CD4-positive, CD25-positive, alpha-beta regulatory T cell (primary cell): ENCODE data around the gene FHL1. TPM values are rescaled to one million over a fixed set of nuclear protein-coding genes. Genes with fewer than 3 reads are reported as not detected.
A peak's percentile ranks its signal among the peaks of the same experiment; 100 is the strongest.

Experiments used
- ATAC-seq, 2 donors: fragments of 150-1000 bp; cut with Tn5 transposase; one replicate each; pipeline ENCODE4 v1.10.0; 2021; ENCODE audit warnings: low read depth in 2 of 2, moderate number of reproducible peaks in 2 of 2, moderate library complexity in 1 of 2
- DNase-seq, 3 donors: peaks; one replicate each; pipeline versions ENCODE4 v3.0.0 to v3.0.0-alpha.2; 2012 to 2022; ENCODE audit warnings: mixed read lengths in 1 of 3
- H3K27ac ChIP-seq: one replicate; pipeline ENCODE4 v1.7.0; 2013; ENCODE audit warnings: mild to moderate bottlenecking, low read length; ENCODE audit not compliant: insufficient read depth, poor library complexity, severe bottlenecking
- H3K27me3 ChIP-seq: one replicate; pipeline ENCODE4 v1.7.0; 2013; ENCODE audit warnings: low read length; ENCODE audit not compliant: control insufficient read depth, insufficient read depth
- H3K36me3 ChIP-seq: one replicate; pipeline ENCODE4 v1.7.0; 2013; ENCODE audit warnings: mild to moderate bottlenecking, low read length, moderate library complexity; ENCODE audit not compliant: control insufficient read depth, insufficient read depth
- H3K4me1 ChIP-seq: 2 replicates; pipeline ENCODE4 v1.7.0; 2013; ENCODE audit warnings: mild to moderate bottlenecking, low read length; ENCODE audit not compliant: insufficient read depth, control insufficient read depth, poor library complexity, severe bottlenecking
- H3K4me3 ChIP-seq: one replicate; pipeline ENCODE4 v1.7.0; 2013; ENCODE audit warnings: low read depth, mild to moderate bottlenecking, low read length, moderate library complexity
- H3K9me3 ChIP-seq, 2 experiments: 1 replicate in 1 of 2; 2 replicates in 1 of 2; pipeline ENCODE4 v1.7.0; 2013; ENCODE audit warnings: low read length in 2 of 2, mild to moderate bottlenecking in 1 of 2, moderate library complexity in 1 of 2; ENCODE audit not compliant: control insufficient read depth in 2 of 2
- H3K27ac Mint-ChIP-seq, 3 donors: one replicate each; pipeline ENCODE4 v1.8.0; 2020 to 2022; ENCODE audit warnings: mild to moderate bottlenecking in 3 of 3, mixed read lengths in 3 of 3, moderate library complexity in 2 of 3
- H3K27me3 Mint-ChIP-seq: one replicate; pipeline ENCODE4 v1.8.0; 2022; ENCODE audit warnings: mild to moderate bottlenecking, mixed read lengths
- H3K36me3 Mint-ChIP-seq: one replicate; pipeline ENCODE4 v1.8.0; 2020; ENCODE audit warnings: mixed read lengths
- H3K4me1 Mint-ChIP-seq, 4 donors: one replicate each; pipeline ENCODE4 v1.8.0; 2020 to 2022; ENCODE audit warnings: mixed read lengths in 4 of 4, mild to moderate bottlenecking in 1 of 4
- H3K4me3 Mint-ChIP-seq, 4 donors: one replicate each; pipeline ENCODE4 v1.8.0; 2020 to 2022; ENCODE audit warnings: mild to moderate bottlenecking in 4 of 4, mixed read lengths in 4 of 4, moderate library complexity in 3 of 4
- H3K9me3 Mint-ChIP-seq, 7 donors: one replicate each; pipeline ENCODE4 v1.8.0; 2020 to 2022; ENCODE audit warnings: mixed read lengths in 7 of 7, mild to moderate bottlenecking in 3 of 7, moderate library complexity in 2 of 7
- polyA plus RNA-seq, 4 donors: library from polyadenylated mRNA; unstranded; fragments of 300-500 nt; fragmentation: Illumina TruSeq; gene quantifications; one replicate each; pipeline ENCODE4 v1.2.3, GENCODE V29; 2021
- total RNA-seq: library from RNA; stranded (reverse); gene quantifications from one replicate; pipeline ENCODE4 v1.2.3, GENCODE V29; 2022

FHL1 gene
- total and polyA plus RNA-seq, 5 donors from 2014 or later, result 3.8 to 24.5 (median 15.7) TPM

DNA sequence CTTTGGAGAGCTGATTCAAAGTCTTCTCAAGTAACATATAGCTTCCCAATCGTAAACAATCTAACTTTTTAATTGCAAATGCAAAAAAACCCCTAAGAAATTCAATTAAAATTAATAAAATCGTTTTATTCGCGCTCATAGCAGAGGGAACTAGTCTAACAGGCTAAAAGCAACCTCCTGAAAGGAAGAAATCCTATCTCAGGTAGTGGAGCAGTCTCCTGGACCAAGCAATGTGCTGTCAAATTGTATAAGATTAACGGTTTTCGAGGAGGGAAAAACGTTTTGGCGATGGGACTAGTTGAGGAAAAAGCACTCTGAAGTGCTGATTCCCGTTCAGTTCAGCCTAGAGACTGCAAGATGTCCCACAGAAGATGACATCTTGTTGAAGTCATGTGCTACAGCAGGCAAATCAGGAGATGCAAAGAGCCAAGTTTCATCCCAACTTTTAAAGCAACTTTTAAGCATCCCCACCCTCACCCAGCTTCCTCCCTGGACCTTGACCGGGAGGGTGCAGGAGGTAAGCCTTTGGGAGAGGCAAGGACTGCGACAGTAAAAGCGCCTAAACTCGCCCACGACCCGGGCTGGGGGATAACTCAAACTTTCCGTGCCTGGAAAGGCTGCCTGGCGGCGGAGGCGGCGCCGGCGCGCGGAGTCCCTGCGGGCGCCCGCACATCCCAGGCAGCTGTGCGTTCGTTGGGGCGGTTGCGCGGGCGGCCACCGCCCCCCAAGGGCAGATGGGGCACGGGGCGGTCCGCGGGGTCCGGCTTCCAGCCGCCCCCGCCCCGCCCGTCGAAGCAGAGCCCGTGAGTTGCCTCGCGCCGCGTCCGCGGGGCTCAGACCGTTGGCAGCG is 103.1 kb downstream of the FHL1 start:
- H3K36me3 Mint-ChIP-seq, result no peaks in the 10 kb centered on the region
- no peaks in the 10 kb centered on the region for H3K9me3 Mint-ChIP-seq
- H3K36me3 ChIP-seq, result no peaks in the 10 kb centered on the region
- H3K9me3 ChIP-seq, result no peaks in the 10 kb centered on the region
- DNase-seq, result peak in 2 of 3 donors; percentile 3 to 4
- H3K27me3 ChIP-seq, result no peaks in the 10 kb centered on the region
- H3K27me3 Mint-ChIP-seq, result no peaks in the 10 kb centered on the region
- H3K4me3 ChIP-seq, result peak overlapping the region; percentile 69
- peaks cover 5 to 6% (median 5%) of the 10 kb centered on the region in 4 donors for H3K4me1 Mint-ChIP-seq
- peaks cover 4% of the 10 kb centered on the region for H3K4me1 ChIP-seq
- peak overlapping the region in 2 of 3 donors; percentile 59 to 74 for H3K27ac Mint-ChIP-seq
- H3K27ac ChIP-seq, result peak overlapping the region; percentile 23
- peak overlapping the region; percentile 79 to 92 (median 86) for H3K4me3 Mint-ChIP-seq
- ATAC-seq, result peak in 1 of 2 donors; percentile 17

DNA sequence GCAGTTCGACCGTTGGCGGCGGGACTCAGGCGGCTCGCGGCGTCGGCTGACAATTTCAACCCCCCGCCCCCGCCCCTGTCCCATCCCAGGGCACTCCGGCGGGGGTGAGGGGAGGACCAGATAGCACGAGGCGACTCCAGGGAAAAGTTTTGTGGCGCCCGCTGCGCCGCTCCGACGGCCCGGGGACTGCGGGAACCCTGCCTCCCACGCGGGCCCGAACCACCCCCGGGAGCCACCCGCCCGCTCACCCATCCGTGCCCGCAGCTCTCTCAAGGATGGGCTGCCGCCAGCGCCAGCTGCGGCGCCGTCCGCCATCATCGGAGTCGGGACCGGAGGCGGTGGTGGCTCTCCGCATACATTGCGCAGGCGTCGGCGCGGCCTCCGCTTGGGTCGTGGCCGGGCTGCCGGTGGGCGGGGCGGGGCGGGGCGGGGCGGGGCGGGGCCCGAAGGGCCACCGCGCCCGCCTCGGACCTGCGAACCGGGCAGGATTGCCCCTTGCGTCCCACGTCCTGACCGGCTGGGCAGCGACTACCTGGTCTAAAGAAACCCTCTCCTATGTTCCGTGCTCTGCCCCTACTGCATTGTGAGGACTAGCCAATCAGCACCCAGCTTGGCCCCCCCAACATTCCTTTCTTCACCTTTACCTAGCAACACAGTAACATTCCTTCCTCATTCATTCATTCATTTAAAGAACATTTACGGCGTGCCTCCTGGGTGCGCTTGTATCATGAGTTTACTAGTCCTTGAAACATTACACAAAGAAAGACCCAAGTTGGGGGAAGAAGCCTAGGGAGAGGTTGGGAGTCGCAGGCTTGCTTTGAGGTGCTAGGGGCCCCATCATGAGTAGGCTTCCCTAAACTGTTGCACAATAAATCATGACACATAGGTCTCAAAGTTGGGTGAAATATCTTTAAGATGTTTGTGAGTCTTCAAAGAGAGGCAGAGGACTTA is 104.0 kb downstream of the FHL1 start, which contains the start of gene MAP7D3:
TSS of gene MAP7D3 (minus strand) at position 360 of the 951 bp plus-strand sequence. CDS start at position 318, 42 bp downstream.
- H3K4me3 ChIP-seq, result peak within 1 kb of the TSS; percentile 69
- Mint-ChIP-seq H3K27me3 (no peaks in the 10 kb centered on the region), H3K27ac (peak within 1 kb of the TSS; percentile 75 to 87 (median 82)), H3K9me3 (no peaks in the 10 kb centered on the region), H3K4me1 (peaks cover 5 to 6% (median 5%) of the 10 kb centered on the region in 4 donors), H3K4me3 (peak within 1 kb of the TSS; percentile 90 to 94 (median 92)), H3K36me3 (no peaks in the 10 kb centered on the region)
- H3K4me1 ChIP-seq, result peaks cover 4% of the 10 kb centered on the region
- no peaks in the 10 kb centered on the region for H3K9me3 ChIP-seq
- ATAC-seq (peak; percentile 90 to 94), DNase-seq (peak; percentile 58 to 71 (median 70))
- no peaks in the 10 kb centered on the region for H3K36me3 ChIP-seq
- peak within 1 kb of the TSS; percentile 23 for H3K27ac ChIP-seq
- H3K27me3 ChIP-seq, result peaks cover 2% of the 10 kb centered on the region

DNA sequence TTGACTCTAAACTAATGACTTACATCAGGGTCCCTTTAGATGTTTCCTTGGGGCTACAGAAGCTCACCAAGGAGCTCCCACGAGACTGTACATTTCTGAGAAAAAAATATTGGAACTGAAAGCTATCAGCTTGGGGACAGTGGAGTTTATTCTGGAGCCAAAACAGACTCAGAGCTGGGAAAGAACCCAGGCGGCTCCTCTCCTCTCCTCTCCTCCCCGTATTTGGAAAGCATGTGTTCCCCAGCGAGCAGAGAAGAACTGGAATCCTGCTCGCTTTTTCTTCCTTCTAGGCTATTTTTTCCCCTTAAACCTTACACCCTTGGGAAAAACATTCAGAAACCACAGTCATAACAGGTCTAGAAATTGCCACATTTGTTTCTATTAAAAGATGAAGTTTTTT is 108.2 kb downstream of the FHL1 start:
- Histone ChIP-seq H3K9me3 (no peaks in the 10 kb centered on the region), H3K27ac (no peak overlapping the region), H3K27me3 (peaks cover 2% of the 10 kb centered on the region), H3K4me3 (no peak overlapping the region), H3K4me1 (no peaks in the 10 kb centered on the region), H3K36me3 (no peaks in the 10 kb centered on the region)
- no peak overlapping the region for H3K27ac Mint-ChIP-seq
- H3K27me3 Mint-ChIP-seq, result no peaks in the 10 kb centered on the region
- DNase-seq, result no peak
- H3K9me3 Mint-ChIP-seq, result no peaks in the 10 kb centered on the region
- ATAC-seq, result no peak
- H3K4me3 Mint-ChIP-seq, result no peak overlapping the region
- peaks cover 0 to 16% (median 7%) of the 10 kb centered on the region in 4 donors for H3K4me1 Mint-ChIP-seq
- H3K36me3 Mint-ChIP-seq, result no peaks in the 10 kb centered on the region

DNA sequence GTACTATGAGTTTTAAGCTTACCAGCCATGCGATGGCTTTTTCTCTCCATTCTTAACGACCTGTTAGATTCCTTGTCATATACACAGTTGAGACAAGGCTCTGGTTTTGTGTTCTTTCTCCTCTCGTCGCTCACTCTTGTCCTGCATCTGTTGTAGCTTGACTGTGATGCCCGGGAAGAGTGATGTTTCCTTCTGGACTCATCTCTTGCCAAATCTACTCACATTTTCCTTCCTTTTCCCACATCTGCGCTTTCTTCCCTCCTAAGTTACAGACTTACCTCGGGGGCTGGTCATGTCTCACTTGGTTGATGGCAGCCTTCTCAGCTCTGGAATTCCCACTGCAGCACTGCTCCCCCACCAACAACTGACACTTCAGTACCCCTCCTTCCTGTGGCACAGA is 108.7 kb downstream of the FHL1 start:
- H3K27ac ChIP-seq, result no peak overlapping the region
- H3K27me3 Mint-ChIP-seq, result no peaks in the 10 kb centered on the region

DNA sequence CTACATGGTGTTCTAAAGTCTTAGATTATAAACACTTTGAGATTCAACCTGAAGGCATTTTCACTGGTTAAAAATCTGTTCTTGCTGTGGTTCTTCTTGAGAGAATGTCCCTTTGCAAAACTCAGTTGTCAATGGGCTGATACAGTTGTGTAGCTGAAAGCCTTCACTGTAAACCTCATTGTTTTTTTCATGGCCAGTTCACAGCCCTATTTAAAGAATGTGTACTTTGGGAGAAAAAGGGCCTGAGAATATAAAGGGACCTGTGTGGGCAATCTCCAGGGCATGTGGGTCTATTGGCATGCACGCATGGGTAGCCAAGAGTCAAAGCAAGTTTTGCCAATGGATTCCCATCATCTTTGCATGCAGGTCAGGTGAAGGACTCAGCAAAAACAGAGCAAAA is 111.6 kb downstream of the FHL1 start:
- H3K36me3 ChIP-seq, result no peaks in the 10 kb centered on the region
- Mint-ChIP-seq H3K36me3 (no peaks in the 10 kb centered on the region), H3K9me3 (no peaks in the 10 kb centered on the region), H3K4me1 (peaks cover 0 to 10% (median 5%) of the 10 kb centered on the region in 4 donors), H3K27ac (no peak overlapping the region), H3K27me3 (no peaks in the 10 kb centered on the region), H3K4me3 (no peak overlapping the region)
- peaks cover 2% of the 10 kb centered on the region for H3K27me3 ChIP-seq
- DNase-seq (no peak), ATAC-seq (no peak)
- H3K4me3 ChIP-seq, result no peak overlapping the region
- no peaks in the 10 kb centered on the region for H3K9me3 ChIP-seq
- H3K4me1 ChIP-seq, result no peaks in the 10 kb centered on the region
- H3K27ac ChIP-seq, result no peak overlapping the region

More for the DNA sequence above, 108.7 kb downstream of the FHL1 start:
- Histone ChIP-seq H3K4me1 (no peaks in the 10 kb centered on the region), H3K27me3 (peaks cover 2% of the 10 kb centered on the region), H3K4me3 (no peak overlapping the region), H3K9me3 (no peaks in the 10 kb centered on the region), H3K36me3 (no peaks in the 10 kb centered on the region)
- H3K36me3 Mint-ChIP-seq, result no peaks in the 10 kb centered on the region
- no peak overlapping the region for H3K27ac Mint-ChIP-seq
- H3K4me1 Mint-ChIP-seq, result peaks cover 0 to 16% (median 7%) of the 10 kb centered on the region in 4 donors
- H3K4me3 Mint-ChIP-seq, result no peak overlapping the region
- H3K9me3 Mint-ChIP-seq, result no peaks in the 10 kb centered on the region
- no peak for DNase-seq
- ATAC-seq, result no peak

DNA sequence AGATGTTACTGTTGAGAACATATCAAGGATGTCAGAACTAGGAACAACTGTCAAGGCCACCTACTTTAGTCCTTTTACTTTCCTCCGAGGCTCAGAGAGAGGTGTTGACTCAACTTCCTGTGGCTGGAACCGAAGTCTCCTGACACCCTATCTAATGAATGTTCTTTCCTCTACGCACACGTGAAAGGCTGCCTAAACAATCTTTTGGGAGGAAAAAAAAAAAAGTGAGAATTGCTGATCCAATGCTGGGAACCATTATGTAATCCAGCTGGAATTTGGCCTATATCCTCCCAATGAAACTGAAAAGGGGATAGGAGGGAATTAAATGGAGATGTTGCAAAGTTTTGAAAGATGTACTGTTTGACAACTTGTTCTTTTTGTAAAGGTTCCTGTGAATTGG is 112.2 kb downstream of the FHL1 start:
- no peaks in the 10 kb centered on the region for H3K36me3 ChIP-seq
- peak in 1 of 2 donors; percentile 53 for ATAC-seq
- Mint-ChIP-seq H3K4me3 (no peak overlapping the region), H3K4me1 (peaks cover 0 to 10% (median 5%) of the 10 kb centered on the region in 4 donors), H3K27me3 (no peaks in the 10 kb centered on the region), H3K27ac (peak overlapping the region in 2 of 3 donors; percentile 71 to 80), H3K36me3 (no peaks in the 10 kb centered on the region), H3K9me3 (no peaks in the 10 kb centered on the region)
- no peak overlapping the region for H3K4me3 ChIP-seq
- no peaks in the 10 kb centered on the region for H3K4me1 ChIP-seq
- peaks cover 2% of the 10 kb centered on the region for H3K27me3 ChIP-seq
- H3K27ac ChIP-seq, result no peak overlapping the region
- no peaks in the 10 kb centered on the region for H3K9me3 ChIP-seq
- peak in 1 of 3 donors; percentile 45 for DNase-seq

DNA sequence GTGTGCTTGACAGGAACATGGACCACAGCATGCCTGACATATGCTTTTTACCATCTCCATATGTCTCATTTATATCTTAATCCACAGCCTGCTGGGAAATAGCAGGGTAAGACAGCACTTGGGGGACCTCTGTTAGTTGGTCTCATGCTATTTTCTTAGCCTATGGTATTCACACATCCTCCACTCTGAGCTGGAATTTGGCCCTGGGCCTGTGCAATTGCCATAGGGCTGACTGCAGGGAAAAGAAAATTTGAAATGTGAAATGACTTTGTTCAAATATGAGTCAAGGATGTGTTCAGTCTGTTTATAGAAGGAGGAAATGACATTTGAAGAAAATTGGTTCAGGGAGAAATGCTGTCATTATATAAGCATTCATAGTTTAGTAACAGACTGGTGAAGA is 113.4 kb downstream of the FHL1 start:
- no peak overlapping the region for H3K4me3 Mint-ChIP-seq
- ATAC-seq (no peak), DNase-seq (no peak)
- Histone ChIP-seq H3K27ac (no peak overlapping the region), H3K9me3 (no peaks in the 10 kb centered on the region), H3K36me3 (no peaks in the 10 kb centered on the region), H3K4me1 (no peaks in the 10 kb centered on the region), H3K27me3 (peaks cover 2% of the 10 kb centered on the region), H3K4me3 (no peak overlapping the region)
- peaks cover 0 to 10% (median 5%) of the 10 kb centered on the region in 4 donors for H3K4me1 Mint-ChIP-seq
- H3K9me3 Mint-ChIP-seq, result no peaks in the 10 kb centered on the region
- peak overlapping the region in 1 of 3 donors; percentile 42 for H3K27ac Mint-ChIP-seq
- H3K36me3 Mint-ChIP-seq, result no peaks in the 10 kb centered on the region
- H3K27me3 Mint-ChIP-seq, result no peaks in the 10 kb centered on the region
